GM23248 (cell line): ENCODE results near the gene SMIM8.

Source experiments
- EZH2 ChIP-seq: fragments of 200-600 bp; sonication (generic); IDR thresholded peaks from 2 replicates; pipeline ENCODE4 v1.6.1; 2018; ENCODE audit warnings: antibody characterized with exemption, mild to moderate bottlenecking; ENCODE audit not compliant: insufficient read depth, poor library complexity, severe bottlenecking
- EZH2phosphoT487 ChIP-seq: fragments of 200-600 bp; sonication (generic); IDR thresholded peaks from 2 replicates; pipeline ENCODE4 v1.6.1; 2018; ENCODE audit warnings: antibody characterized with exemption, moderate library complexity, mild to moderate bottlenecking, low read depth; ENCODE audit not compliant: insufficient read depth

GRCh38 chr6:87376643-87377042, 54.3 kb downstream of the SMIM8 start:
- TF ChIP-seq EZH2 (no peak), EZH2phosphoT487 (no peak)
